IPS DF 6.9 (cell line): Measurements from ENCODE around the gene LDHD.

Experiments used
- DNase-seq: peaks from one replicate; pipeline ENCODE4 v3.0.0-alpha.2; 2013; ENCODE audit warnings: low read depth, low spot score
- H3K27ac ChIP-seq: one replicate; pipeline ENCODE4 v1.5.1; 2013; ENCODE audit warnings: low read length, control low read depth
- H3K27me3 ChIP-seq: 2 replicates; pipeline ENCODE4 v1.6.1; 2013; ENCODE audit warnings: mild to moderate bottlenecking, low read length; ENCODE audit not compliant: control insufficient read depth, insufficient read depth
- H3K36me3 ChIP-seq: 2 replicates; pipeline ENCODE4 v1.6.1; 2013; ENCODE audit warnings: low read length; ENCODE audit not compliant: control insufficient read depth, insufficient read depth
- H3K4me1 ChIP-seq: 2 replicates; pipeline ENCODE4 v1.6.1; 2013; ENCODE audit warnings: low read length; ENCODE audit not compliant: control insufficient read depth, insufficient read depth
- H3K4me3 ChIP-seq: 2 replicates; pipeline ENCODE4 v1.5.1; 2013; ENCODE audit warnings: mild to moderate bottlenecking, low read length
- H3K9me3 ChIP-seq: 2 replicates; pipeline ENCODE4 v1.6.1; 2013; ENCODE audit warnings: low read length, inconsistent platforms; ENCODE audit not compliant: control insufficient read depth, insufficient read depth
- WGBS: extraction: QIAGEN DNeasy Blood & Tissue Kit; methylation state at CpG from one replicate; pipeline ENCODE4 v1.1.7; 2013; ENCODE audit warnings: mixed read lengths, missing lambda C conversion rate; ENCODE audit not compliant: insufficient read length, insufficient coverage; 5-methylcytosine and 5-hydroxymethylcytosine counted together

LDHD gene

GRCh38 chr16:75116081-75116910, at the start of gene LDHD:
Gene LDHD (minus strand): TSS chr16:75116780. CDS start chr16:75116720, 60 bp downstream.
- no peak within 1 kb of the TSS for H3K27ac ChIP-seq
- no peaks in the 10 kb centered on the region for H3K27me3 ChIP-seq
- H3K4me3 ChIP-seq: peak within 1 kb of the TSS; percentile 3; the same call in 1 of the 2 replicates
- peaks cover 5% of the 10 kb centered on the region; the same call in 1 of the 2 replicates for H3K36me3 ChIP-seq
- H3K9me3 ChIP-seq: no peaks in the 10 kb centered on the region
- no CpG with 5 or more reads among the region's 15 CpGs for WGBS
- DNase-seq: no peak
- peaks cover 12% of the 10 kb centered on the region for H3K4me1 ChIP-seq

DNA sequence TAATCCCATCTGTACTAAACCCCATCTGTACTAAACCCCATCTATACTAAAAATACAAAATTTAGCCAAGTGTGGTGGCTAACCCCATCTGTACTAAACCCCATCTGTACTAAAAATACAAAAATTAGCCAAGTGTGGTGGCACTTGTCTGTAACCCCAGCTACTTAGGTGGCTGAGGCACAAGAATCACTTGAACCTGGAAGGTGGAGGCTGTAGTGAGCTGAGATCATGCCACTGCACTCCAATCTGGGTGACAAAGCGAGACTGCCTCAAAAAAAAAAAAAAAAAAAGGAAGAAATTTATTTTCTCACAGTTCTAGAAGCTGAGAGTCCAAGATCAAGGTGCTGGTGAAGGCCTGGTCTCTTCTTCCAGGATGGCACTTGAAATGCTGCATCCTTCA, 43.8 kb upstream of the LDHD start:
- Histone ChIP-seq H3K27me3 (no peaks in the 10 kb centered on the region), H3K36me3 (no peaks in the 10 kb centered on the region), H3K4me3 (no peak overlapping the region), H3K4me1 (no peaks in the 10 kb centered on the region), H3K27ac (no peak overlapping the region), H3K9me3 (no peaks in the 10 kb centered on the region)
- no peak for DNase-seq
- WGBS: no CpG with 5 or more reads among the region's 1 CpG

- no peak for DNase-seq
- no peaks in the 10 kb centered on the region for H3K27me3 ChIP-seq
- no peaks in the 10 kb centered on the region for H3K4me1 ChIP-seq
- H3K27ac ChIP-seq: no peak overlapping the region
- no peaks in the 10 kb centered on the region for H3K9me3 ChIP-seq
- no peaks in the 10 kb centered on the region for H3K36me3 ChIP-seq
- no peak overlapping the region for H3K4me3 ChIP-seq
Observed at GRCh38 chr16:75152635-75153034, 36.1 kb upstream of the LDHD start.

GRCh38 chr16:75151798-75152197, 35.2 kb upstream of the LDHD start:
- H3K27ac ChIP-seq: no peak overlapping the region
- no CpG with 5 or more reads among the region's 2 CpGs for WGBS
- H3K9me3 ChIP-seq: no peaks in the 10 kb centered on the region
- H3K27me3 ChIP-seq: no peaks in the 10 kb centered on the region
- no peak for DNase-seq
- H3K4me1 ChIP-seq: no peaks in the 10 kb centered on the region
- no peaks in the 10 kb centered on the region for H3K36me3 ChIP-seq
- no peak overlapping the region for H3K4me3 ChIP-seq

GRCh38 chr16:75148311-75149195, 32.0 kb upstream of the LDHD start, which contains the start of gene ZFP1:
Gene ZFP1 (plus strand): TSS chr16:75148524. CDS start chr16:75152952, 4,428 bp downstream.
- Histone ChIP-seq H3K9me3 (no peaks in the 10 kb centered on the region), H3K27me3 (no peaks in the 10 kb centered on the region), H3K36me3 (no peaks in the 10 kb centered on the region), H3K4me1 (no peaks in the 10 kb centered on the region), H3K27ac (no peak within 1 kb of the TSS), H3K4me3 (peak within 1 kb of the TSS; percentile 76)
- no CpG with 5 or more reads among the region's 93 CpGs for WGBS
- peak; percentile 85 for DNase-seq

DNA sequence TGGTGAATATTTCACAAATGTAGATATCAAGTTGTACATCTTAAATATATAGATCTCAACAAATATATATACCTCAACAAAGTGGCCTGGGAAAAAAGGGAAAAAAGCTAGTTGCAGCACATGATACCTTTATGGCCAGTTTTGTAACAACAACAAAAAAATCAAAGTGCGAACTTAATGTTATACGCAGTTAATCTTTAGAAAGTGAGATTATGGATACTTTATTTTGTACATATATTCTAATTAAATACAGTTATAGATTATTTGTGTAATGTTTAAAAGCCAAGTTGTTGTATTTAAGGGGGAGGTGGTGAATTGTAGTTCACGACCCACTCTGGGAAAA, 31.4 kb upstream of the LDHD start:
- Histone ChIP-seq H3K36me3 (no peaks in the 10 kb centered on the region), H3K9me3 (no peaks in the 10 kb centered on the region), H3K4me1 (no peaks in the 10 kb centered on the region), H3K27ac (no peak overlapping the region), H3K4me3 (no peak overlapping the region), H3K27me3 (no peaks in the 10 kb centered on the region)
- no peak for DNase-seq
- WGBS: no CpG with 5 or more reads among the region's 3 CpGs

DNA sequence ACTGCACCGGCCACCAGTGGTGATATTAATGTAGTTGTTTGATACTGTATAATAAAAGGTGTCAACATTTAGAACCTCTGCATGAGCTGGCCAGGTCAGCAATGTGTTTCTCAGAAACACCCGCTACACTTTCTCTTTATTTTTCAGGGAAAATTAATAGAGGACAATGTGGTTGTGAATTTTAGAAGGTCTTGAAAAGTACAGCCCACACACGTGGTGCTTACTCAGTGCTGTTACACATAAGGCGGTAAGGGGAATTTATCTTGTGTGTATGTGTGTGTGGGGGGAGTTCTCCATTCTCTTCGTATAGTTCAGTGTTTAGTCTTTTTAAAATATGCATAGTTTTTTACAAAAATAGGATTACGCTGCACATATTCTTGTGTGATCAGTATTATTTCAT, 27.4 kb upstream of the LDHD start:
- H3K36me3 ChIP-seq: no peaks in the 10 kb centered on the region
- H3K4me3 ChIP-seq: no peak overlapping the region
- no peak for DNase-seq
- WGBS: no CpG with 5 or more reads among the region's 6 CpGs
- H3K9me3 ChIP-seq: no peaks in the 10 kb centered on the region
- no peaks in the 10 kb centered on the region for H3K27me3 ChIP-seq
- H3K27ac ChIP-seq: no peak overlapping the region
- H3K4me1 ChIP-seq: no peaks in the 10 kb centered on the region

GRCh38 chr16:75139498-75139897, 22.9 kb upstream of the LDHD start:
- no peak overlapping the region for H3K4me3 ChIP-seq

DNA sequence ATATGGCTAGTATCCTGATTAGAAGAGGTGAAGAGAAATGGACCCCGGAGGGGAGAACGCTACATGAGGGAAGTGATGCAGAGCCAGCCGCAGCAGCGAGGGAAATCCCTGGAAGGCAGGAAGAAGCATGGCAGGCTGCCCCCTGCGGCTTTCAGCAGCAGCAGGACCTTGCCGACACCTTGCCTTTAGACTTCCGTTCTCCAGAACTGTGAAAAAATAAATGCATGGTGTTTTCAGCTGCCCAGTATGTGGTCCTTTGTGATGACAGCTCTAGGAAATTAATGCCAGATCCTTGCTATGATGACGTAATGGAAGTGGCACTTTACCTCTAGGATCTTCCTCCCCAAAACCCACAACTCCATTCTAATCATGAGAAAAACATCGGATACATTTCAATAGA, 22.1 kb upstream of the LDHD start:
- Histone ChIP-seq H3K4me1 (0 out of 2 replicates have a peak, but pooled peaks cover 1% of the 10 kb centered on the region), H3K9me3 (no peaks in the 10 kb centered on the region), H3K27ac (no peak overlapping the region), H3K36me3 (no peaks in the 10 kb centered on the region), H3K4me3 (no peak overlapping the region), H3K27me3 (no peaks in the 10 kb centered on the region)
- DNase-seq: no peak
- WGBS: no CpG with 5 or more reads among the region's 9 CpGs

More at GRCh38 chr16:75139498-75139897, 22.9 kb upstream of the LDHD start:
- WGBS: 100% methylated on average over 3 of the region's 5 CpGs
- Histone ChIP-seq H3K36me3 (no peaks in the 10 kb centered on the region), H3K9me3 (no peaks in the 10 kb centered on the region), H3K27ac (no peak overlapping the region), H3K27me3 (no peaks in the 10 kb centered on the region), H3K4me1 (0 out of 2 replicates have a peak, but pooled peaks cover 1% of the 10 kb centered on the region)
- DNase-seq: no peak

DNA sequence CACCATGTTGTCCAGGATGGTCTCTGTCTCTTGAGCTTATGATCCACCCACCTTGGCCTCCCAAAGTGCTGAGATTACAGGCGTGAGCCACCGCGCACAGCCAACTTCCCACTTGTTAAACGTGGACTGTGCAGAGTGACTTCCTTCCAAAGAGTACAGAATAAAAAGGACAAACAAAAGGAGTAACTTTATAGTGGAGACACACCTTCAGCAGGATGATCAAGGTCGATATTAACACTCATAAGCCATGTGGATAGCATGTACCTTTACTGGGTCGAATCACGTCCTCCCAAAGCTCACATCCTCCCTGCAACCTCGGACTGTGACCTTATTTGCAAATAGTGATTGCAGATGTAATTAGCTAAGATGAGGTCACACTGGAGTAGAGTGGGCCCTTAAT, 21.7 kb upstream of the LDHD start:
- WGBS: no CpG with 5 or more reads among the region's 8 CpGs
- H3K36me3 ChIP-seq: no peaks in the 10 kb centered on the region
- H3K27ac ChIP-seq: no peak overlapping the region
- H3K4me3 ChIP-seq: no peak overlapping the region
- H3K9me3 ChIP-seq: no peaks in the 10 kb centered on the region
- 0 out of 2 replicates have a peak, but pooled peaks cover 1% of the 10 kb centered on the region for H3K4me1 ChIP-seq
- DNase-seq: no peak
- H3K27me3 ChIP-seq: no peaks in the 10 kb centered on the region
